ENCODE data around the gene ALDH18A1.

Gene ALDH18A1

DNA sequence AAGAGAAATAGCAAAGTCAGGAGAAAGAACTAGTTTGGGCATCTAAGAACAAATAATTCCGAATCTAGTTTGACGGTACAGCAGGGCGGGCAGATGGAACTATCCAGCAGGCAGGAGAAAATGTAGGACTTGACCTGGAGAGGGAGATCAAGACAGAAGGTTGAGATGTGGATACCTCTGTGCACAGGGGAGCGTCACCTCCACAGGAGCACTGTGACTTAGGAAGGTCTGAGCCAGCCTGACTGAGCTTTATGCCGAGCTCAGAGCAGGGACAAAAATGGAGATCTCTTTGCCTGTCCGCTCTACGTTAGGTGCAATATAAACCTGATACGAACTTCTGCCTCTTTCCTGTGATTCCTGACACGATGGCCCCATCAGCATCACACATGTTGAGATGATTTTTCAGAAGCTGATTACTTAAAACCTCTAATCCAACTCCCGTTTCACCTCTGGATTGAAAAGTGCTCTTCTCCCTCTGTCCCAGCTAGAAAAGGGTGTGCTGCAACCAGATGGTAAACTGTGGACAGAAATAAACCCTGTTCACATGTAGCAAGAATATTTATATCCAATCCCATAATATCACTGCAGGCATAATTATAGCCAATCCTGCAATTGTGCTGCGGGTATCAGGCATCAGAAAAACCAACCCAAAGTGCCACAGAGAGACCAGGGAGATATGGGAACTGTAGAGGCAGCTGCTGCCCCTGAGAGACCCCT, 81.7 kb downstream of the ALDH18A1 start:
- DNase-seq, result no peak

DNA sequence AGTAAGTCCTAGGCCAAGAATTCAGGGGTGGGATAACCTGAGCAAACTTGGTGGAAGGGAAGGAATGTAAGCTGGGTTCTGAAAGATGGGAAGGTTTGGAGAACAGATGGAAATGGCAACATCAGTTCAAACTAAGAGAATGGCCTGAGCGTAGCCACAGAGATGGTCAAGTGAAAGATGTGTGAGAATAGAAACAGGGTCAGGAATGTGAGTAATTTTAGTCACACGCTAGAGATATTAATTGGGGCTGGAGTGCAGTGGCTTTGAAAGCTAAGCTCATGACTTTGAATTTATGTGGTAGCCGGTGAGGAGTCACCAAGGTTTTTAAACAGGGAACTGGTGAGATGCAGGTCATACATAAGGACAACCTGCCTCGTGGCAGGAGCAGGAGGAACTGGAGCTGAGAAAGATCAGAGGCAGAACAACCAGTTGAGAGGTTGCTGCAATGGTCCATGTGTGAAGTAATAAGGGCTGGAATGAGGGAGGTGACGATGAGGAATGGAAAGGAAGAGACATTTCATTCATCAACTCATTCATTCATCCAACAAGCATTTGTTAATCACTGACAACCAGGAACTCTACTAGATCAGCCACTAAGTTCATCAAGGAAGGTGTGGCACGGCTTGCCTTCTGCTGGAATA, 82.4 kb downstream of the ALDH18A1 start:
- DNase-seq, result no peak

DNA sequence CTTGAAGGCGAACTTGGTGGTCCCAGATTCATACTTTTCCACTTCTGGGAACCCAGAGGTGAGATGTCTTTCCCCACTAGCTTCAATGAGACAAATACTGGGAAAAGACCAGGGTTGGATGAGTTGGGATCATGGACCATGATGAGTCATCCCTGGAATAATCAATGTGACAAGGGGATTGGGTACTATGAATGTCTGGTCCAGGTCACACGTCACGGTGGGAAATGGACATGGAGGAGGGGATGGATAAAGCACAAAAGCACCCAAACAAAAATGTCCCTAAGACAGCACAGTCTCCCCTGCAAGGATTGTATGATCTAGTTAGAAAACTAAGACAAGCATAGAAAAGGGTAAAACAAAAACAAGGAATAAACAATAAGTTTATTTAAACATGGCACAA, 83.0 kb downstream of the ALDH18A1 start:
- no peak for DNase-seq

DNA sequence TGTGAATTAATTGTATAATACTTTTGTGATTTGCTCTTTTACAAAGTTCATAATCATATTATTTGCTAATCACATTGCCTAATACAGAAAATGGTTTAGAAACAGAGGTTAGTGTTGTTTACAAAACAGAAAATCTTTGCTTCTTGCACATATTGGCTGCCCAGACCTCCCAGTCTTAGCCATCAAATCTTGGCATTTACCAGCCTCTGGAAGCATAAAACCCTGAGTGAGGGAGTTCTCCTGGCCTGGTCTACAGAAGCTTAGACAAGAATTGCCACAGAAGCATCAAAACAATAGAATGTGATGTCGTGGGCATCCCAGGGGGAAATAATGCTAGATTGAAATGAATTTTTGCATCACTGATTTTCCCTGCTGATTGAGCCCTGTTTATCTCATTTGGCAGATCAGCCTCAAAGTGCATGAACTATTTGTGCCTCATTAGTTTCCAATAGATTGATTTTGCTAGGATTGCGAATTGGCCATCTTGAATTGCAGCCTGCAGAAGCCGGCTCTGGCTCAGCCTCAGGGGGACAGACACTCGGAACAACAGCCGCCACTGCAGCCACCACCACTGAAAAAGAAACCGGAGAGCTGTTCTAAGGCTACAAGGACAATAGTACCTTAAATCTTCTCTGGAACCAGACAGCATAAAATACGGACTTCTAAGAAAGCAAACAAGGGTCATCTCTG, 84.2 kb downstream of the ALDH18A1 start:
- no peak for DNase-seq

DNA sequence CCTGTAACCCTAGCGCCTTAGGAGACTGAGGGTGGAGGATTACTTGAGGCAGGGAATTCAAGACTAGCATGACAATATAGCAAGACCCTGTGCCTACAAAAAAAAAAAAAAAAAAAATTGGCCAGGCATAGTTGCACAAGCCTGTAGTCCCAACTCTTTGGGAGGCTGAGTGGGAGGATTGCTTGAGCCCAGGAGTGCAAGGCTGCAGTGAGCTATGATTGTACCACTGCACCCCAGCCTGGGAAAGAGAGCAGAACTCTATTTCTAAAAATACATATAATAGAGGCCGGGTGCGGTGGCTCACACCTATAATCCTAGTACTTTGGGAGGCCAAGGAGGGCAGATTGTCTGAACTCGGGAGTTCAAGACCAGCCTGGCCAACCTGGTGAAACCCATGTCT, 85.1 kb downstream of the ALDH18A1 start:
- DNase-seq, result no peak

DNA sequence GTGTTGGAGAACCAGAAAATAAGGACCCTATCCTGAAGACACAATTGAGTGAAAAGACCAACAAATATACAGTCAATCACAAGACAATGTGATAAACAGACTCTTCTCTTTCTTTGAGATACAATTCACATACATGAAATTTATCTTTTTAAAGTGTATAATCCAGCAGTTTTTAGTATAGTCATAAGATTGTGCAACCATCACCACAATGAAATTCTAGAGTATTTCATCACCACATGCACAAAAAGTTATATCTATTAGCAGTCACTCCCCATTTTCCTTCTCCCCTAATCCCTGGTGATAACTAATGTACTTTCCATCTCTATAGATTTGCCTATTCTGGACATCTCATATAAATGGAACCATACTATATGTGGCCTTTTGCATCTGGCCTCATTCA, 87.1 kb downstream of the ALDH18A1 start:
- no peak for DNase-seq

DNA sequence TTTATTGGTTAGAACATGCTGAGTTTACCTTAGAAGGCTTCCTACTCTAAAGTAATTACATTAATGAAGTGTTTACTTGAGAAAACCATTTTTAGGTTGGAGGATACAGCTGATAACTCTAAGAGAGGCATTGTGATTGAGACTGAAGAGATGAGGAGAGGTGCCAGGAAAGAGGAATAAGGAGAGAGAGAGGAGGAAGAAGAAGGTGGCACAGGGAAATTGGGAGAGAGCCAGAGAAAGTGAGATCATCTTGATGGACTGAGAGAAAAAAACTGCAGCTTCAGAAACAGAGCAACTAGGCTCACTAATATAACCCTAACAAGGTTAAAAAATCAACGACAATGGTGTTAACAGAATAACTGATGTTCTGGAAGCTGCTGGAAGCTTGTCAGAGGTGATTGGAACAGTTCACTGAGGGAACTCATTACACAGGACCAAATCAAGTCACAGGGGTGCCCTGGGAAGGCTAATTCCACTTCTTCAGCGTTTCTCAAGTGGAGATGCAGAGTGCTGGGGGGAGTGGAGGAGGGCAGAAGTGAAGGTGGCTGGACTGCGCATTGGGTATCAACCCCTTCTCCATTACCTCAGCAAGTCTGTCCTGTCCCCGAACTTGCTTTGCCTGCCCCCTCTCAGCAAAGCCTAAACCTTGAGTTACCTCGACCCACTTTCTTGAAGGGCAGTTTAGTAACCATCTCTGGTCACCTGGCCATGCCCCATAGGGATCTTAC, 88.4 kb downstream of the ALDH18A1 start:
- no peak for DNase-seq

DNA sequence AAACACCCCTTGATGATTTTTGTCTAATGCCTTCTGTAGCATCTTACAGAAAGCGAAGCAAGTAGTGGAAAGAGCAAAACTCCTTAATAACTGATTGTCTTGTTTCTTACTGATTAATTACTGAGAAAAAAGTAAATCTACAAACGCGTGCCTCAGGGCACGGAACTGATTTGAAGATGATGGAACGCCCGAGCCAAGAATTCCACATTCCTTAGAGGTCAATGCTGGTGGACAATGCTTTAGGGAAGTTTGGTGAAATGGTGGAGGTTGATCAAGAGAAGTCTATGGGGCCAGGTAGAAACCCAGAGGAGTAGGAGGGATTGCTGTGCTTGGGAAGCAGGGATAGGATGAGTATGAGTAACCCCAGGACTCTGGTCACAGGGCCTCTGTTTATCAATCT, 90.4 kb downstream of the ALDH18A1 start:
- no peak for DNase-seq

DNA sequence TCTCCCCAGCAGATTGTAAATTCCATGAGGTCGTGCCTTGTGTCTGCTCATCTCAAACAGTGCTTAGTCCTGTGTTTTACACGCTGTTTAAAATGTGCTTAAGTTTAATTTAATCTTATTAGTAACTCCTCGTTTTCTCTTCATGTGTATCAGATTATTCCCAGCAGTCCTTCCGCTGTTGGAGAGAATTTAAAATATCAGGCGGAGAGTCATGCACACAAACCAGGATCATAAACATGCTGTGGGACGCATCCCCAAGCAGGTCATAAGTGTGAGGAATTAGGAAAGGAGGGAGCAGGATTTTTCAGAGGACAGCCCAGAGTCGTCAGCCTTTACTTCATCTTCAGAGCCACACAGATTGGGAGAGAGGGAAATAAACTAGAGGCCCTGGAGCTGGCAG, 91.2 kb downstream of the ALDH18A1 start:
- no peak for DNase-seq

DNA sequence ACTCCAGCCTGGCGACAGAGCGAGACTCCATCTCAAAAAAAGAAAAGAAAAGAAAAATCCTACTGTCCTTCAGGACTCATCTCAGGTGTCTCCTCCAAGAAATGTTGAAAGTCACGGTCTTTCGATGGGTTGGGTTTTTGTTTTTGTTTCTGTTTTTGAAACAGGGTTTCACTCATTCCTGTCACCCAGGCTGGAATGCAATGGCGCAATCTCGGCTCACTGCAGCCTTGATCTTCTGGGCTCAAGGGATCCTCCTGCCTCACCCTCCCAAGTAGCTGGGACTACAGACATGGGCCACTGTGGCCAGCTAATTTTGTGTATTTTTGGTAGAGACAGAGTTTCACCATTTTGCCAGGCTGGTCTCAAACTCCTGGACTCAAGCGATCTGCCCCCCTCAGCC, 92.2 kb downstream of the ALDH18A1 start:
- no peak for DNase-seq

DNA sequence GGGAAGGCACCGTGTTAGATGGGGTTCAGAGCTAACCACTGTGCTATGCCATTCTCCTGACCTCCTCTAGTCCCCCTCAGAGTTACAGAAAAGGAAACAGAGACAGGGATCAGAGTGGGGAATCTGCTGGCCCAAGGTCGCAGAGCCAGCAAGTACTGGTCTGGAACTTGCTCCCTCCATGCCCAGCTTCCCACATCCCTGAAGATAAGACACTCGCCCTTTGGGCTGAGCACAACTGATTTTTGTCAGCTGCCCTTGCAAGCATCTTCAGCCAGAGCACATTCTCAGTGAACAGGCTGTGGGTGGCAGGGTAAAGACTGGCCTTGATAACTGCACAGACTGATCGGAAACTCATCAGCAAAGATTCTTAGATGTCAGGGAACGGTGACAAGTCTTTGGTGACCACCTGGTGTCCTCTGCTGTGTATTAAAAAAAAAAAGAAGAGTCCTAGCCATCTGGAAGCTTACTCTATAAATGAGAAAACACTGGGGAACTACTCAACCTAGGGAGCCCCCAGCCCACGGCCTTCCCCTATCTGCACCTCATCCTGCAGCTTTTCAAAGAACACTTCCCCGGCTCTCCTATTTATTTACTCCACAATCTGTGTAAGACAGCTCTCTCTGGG, 94.1 kb downstream of the ALDH18A1 start:
- DNase-seq, result no peak

DNA sequence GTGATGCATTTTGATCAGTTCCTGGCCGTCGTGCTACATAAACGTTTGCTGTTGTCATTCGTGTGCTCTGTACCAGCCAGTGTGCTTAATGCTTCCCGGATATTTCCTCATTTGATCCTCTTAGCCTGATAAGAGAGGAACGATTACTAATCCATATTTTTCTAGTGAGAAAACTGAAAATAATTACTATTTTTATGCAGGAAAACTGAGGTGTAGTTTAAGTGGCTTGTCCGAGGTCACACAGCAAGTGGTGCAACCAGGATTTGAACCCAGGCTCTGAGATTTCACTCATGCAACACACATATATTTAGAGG, 94.7 kb downstream of the ALDH18A1 start:
- no peak for DNase-seq

DNA sequence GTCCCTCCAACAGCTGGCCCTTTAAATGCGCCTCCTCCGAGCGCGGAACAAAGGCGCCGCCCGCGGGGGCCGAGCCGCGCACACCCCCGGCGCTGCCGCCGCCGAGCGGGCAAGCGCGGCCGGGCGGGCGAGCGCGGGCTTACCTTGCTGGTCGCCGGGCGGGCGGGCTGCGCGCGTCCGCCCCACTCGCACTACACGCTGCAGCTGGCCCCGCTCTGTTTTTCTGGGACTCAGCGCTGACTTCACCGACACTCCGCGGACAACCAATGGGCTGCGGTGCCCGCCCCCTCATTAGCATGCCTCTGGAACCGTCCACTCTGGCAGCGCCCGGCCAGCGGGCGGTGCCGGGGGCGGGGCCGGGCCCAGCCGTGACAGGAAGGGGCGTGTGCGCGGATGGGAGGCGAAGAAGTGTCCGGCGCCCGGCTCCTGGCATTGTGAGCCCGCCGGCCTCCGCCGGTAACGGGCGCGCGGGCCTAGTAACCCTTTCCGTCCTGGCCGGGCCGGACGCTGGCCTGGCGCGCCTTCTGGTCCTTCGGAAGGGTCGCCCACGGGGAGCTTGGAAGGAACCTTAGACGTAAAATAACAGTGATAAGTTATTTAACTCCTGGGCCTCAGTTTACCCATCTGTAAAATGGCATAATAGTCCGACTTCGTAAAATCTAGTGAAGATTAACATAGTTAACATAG, 95.2 kb downstream of the ALDH18A1 start, which contains the start of gene SORBS1:
SORBS1 (minus strand) TSS at position 195 of the 687 bp plus-strand sequence. CDS start 120,236 bp downstream, outside the sequence.
- peak; percentile 98 for DNase-seq

DNA sequence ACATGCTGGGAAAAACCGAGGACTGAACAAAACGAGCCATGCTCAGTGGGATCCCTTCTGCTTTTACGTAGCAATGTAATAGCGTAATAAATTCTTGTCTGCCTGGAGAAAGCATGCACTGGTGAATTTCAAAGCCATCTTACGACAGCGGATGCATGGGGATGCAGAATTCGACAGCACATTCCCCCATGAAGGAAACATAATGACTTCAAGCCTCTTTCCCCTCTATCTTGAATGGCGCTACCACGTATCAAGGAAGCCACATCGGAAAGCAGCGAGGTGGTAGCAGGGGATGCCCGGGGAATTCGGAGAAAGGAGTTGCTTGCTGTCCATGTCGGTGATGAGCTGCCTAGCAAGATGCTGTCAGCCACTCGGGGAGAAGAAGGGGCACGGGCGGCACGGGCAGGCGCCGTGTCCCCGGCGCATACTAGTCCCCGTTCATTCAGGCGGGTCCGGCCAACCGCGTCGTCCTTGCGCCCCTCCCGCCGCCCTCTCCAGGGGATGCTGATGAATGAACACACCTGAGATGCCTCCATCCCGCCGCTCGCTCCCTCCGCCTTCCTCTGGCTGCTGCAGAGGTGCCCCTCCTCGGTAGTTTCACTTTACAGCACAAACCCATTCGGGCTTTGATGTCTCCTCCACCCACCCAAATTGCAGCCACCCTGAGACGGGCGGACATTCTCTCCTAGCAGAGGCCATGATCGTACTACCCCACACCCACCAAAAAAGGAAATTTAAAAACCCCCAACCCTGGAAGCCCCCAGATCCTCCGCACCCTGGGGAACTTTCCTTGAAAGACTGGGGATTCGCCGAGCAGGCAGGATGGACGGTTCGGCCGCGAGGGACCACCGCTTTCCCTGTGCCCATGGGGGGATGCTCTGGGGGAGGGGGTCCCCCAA, 96.0 kb downstream of the ALDH18A1 start:
- DNase-seq, result peak; percentile 54

DNA sequence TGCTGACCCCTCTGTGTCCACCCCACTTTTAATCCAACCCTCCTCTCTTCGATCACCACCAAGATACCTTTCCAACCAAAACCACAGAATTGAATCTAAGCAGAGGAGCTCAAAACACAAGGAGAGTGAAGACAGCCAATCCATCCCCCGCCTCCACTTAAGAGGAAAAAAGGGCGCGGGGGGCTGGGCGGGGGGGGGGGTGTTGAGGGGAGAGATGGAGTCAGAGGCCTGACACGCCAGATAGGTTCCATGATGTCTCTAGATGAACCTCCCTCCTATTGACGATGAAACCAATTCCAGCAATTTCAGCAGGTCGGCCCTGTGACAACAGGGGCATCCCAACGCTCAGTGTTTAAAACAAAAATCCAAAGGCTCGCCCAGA, 96.6 kb downstream of the ALDH18A1 start:
- DNase-seq, result no peak

DNA sequence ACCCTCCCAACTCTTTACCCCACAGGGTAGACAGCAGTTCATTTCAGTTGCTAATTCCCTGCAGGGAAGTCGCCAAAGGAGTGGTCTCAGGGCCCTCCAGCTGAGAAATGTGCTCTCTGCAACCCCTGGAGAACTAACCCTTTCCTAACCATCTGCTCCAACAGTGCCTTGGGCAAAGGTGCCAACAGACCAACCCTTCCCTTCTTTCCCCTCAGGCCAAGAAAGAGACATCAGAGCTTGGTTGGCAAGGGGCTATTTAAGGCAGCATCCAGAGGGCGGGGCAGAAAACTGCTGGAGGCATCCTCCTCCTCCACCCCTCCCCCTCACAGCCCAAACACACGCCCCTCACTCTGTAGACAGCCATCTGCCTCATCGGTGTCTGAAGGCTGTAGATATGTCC, 97.0 kb downstream of the ALDH18A1 start:
- peak; percentile 46 for DNase-seq

DNA sequence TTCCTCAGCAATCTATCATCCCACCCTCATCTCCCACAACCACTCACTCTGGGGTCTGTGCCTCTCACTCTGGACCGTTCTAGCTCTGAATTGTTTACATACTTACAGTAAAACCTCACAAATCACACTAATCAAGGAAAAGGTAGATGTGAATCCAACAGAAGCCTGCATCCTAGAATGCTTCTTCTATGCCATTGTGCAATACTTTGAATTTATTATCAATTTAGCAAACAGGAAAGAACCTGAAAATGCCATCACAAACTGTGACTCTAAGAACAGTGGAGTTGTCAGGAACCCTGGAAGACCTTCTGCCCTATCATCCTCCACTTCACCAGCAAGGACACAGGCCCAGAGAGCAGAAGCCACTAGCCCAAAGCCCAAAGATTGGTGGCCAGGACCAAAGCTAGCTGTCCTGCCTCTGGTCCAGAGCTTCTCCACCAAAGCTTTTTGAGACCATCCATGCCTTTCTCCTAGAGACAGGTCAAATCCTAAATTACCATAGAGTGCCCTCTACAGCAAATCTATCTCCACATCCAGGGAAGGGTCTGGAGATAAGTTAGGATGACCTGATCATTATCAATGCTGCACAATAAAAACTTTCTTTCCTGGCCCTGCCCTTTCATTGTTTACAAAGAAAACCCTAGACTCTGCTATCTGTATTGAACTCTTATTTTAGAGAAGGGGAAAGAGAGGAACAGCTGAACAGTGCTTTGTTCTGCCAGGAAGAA, 97.8 kb downstream of the ALDH18A1 start:
- no peak for DNase-seq

DNA sequence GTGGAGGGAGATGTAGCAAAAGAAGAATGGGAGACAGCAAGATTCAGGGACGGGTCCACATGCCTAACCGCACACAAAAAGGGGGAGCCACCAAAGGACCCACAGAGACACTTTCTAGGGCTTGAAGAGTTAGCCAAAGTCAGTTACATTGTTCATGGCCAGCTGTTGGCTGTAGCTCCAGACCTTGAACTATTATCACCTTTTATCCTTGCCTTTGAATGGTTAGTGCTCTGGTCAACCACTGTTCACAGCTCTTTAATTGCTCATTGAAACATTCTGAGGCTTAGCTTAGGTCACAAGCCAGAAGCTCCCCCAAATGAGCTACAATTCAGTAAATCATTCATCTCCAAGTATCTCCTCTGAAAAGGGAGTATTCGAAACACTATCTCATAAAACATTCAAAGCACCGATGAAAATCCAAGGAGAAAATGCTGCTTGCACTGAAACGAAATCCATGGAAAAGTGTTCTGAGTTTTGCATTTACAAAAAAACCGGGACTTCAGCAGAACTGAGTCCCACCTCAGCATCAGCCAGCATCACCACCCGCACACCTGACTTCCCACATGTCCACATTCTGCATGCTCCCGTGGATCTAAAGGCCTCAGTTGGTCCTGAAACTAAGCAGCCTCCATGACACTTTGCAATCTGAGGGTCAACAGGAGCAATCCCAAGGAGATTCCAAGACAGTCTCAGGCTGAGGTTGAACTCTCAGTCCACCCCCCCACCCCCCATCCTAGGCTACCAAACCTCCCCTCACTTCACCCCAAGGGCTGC, 99.3 kb downstream of the ALDH18A1 start:
- no peak for DNase-seq
